ENCODE data around the gene NMD3.

NMD3 gene

GRCh38 chr3:161252143-161252542, 31.0 kb downstream of the NMD3 start:
- Mint-ChIP-seq H3K4me3 (no peak overlapping the region), H3K9me3 (no peaks in the 10 kb centered on the region), H3K4me1 (no peaks in the 10 kb centered on the region), H3K27me3 (ENCODE audit: low read depth, poor library complexity) (no peaks in the 10 kb centered on the region), H3K36me3 (ENCODE audit: low read depth) (peaks cover 69% of the 10 kb centered on the region), H3K27ac (no peak overlapping the region)
- no peak for DNase-seq
- TF ChIP-seq, protein P1, sequence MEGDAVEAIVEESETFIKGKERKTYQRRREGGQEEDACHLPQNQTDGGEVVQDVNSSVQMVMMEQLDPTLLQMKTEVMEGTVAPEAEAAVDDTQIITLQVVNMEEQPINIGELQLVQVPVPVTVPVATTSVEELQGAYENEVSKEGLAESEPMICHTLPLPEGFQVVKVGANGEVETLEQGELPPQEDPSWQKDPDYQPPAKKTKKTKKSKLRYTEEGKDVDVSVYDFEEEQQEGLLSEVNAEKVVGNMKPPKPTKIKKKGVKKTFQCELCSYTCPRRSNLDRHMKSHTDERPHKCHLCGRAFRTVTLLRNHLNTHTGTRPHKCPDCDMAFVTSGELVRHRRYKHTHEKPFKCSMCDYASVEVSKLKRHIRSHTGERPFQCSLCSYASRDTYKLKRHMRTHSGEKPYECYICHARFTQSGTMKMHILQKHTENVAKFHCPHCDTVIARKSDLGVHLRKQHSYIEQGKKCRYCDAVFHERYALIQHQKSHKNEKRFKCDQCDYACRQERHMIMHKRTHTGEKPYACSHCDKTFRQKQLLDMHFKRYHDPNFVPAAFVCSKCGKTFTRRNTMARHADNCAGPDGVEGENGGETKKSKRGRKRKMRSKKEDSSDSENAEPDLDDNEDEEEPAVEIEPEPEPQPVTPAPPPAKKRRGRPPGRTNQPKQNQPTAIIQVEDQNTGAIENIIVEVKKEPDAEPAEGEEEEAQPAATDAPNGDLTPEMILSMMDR (IDR thresholded peaks at IDR 0.05), result no peak

DNA sequence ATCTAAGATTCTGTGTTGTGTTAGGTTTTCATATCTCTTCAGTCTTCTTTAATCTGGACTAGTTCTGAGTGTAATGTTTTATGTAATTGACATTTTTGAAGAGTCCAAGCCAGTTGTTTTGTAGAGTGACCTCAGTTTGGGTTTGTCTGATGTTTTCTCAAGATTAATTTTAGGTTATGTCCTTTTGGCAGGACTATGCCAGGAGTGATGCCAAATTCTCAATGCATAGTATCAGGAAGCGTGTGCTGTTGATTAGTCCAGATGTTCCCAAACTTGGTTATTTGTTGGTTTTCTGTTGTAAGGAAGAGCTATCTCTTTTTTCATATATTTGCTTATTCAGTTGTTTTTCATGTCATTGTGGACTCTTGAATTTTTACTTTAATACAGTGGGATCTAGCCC, 32.6 kb downstream of the NMD3 start:
- Mint-ChIP-seq H3K27ac (no peak overlapping the region), H3K4me3 (no peak overlapping the region), H3K27me3 (ENCODE audit: low read depth, poor library complexity) (no peaks in the 10 kb centered on the region), H3K36me3 (ENCODE audit: low read depth) (peaks cover 81% of the 10 kb centered on the region), H3K9me3 (peaks cover 10% of the 10 kb centered on the region), H3K4me1 (no peaks in the 10 kb centered on the region)
- no peak for DNase-seq
- TF ChIP-seq, protein P1 (IDR thresholded peaks at IDR 0.05), result no peak

DNA sequence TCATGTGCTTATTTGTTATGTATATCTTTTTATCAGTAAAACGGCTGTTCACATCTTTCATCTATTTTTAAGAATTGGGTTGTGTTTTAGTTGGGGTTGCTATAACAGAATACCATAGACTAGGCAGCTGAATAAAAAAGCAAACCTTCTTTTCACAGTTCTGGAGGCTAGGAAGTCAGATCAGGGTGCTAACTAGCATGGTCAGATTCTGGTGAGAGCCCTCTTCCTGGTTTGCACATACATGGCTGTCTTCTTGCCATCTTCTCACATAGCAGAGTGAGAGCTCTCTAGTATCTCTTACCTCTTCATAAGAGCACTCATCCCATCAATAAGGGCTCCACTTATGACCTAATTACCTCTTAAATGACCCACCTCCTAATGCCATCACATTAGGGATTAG, 33.8 kb downstream of the NMD3 start:
- Mint-ChIP-seq H3K36me3 (ENCODE audit: low read depth) (peaks cover 80% of the 10 kb centered on the region), H3K9me3 (peaks cover 15% of the 10 kb centered on the region), H3K27ac (no peak overlapping the region), H3K4me1 (no peaks in the 10 kb centered on the region), H3K4me3 (no peak overlapping the region), H3K27me3 (ENCODE audit: low read depth, poor library complexity) (peaks cover 2% of the 10 kb centered on the region)
- DNase-seq, result no peak
- TF ChIP-seq, protein P1 (IDR thresholded peaks at IDR 0.05), result no peak

GRCh38 chr3:161263057-161263456, 41.9 kb downstream of the NMD3 start:
- Mint-ChIP-seq H3K9me3 (peaks cover 66% of the 10 kb centered on the region), H3K4me1 (no peaks in the 10 kb centered on the region), H3K4me3 (no peak overlapping the region), H3K36me3 (ENCODE audit: low read depth) (peaks cover 78% of the 10 kb centered on the region), H3K27ac (no peak overlapping the region), H3K27me3 (ENCODE audit: low read depth, poor library complexity) (peaks cover 4% of the 10 kb centered on the region)
- DNase-seq, result no peak
- TF ChIP-seq, protein P1 (IDR thresholded peaks at IDR 0.05), result no peak

DNA sequence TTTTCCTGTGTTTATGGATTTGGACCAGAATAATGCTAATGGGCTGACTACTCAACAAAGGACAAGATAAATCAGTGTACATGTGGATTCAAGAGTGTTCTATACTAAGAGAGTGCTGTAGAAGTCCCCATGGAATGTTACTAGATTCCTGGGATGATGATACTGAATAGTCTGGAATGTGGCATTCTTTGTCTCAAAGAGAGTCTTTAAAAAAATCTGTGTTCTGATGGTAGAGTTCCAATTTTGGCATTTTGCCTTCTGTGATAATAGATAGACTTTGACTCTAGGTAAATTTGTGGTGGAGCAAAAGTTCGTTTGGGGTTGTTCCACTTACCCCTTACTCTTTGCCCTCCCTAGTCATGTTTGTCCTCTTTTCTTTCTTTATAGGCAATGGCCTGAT, 43.7 kb downstream of the NMD3 start:
- H3K27ac Mint-ChIP-seq, result no peak overlapping the region
- H3K27me3 Mint-ChIP-seq (ENCODE audit: low read depth, poor library complexity), result peaks cover 2% of the 10 kb centered on the region
- TF ChIP-seq, protein P1 (IDR thresholded peaks at IDR 0.05), result no peak
- H3K4me3 Mint-ChIP-seq, result no peak overlapping the region
- peaks cover 63% of the 10 kb centered on the region for H3K36me3 Mint-ChIP-seq (ENCODE audit: low read depth)
- H3K4me1 Mint-ChIP-seq, result no peaks in the 10 kb centered on the region
- DNase-seq, result no peak
- peaks cover 56% of the 10 kb centered on the region for H3K9me3 Mint-ChIP-seq

GRCh38 chr3:161265916-161266571, 44.9 kb downstream of the NMD3 start:
- no peaks in the 10 kb centered on the region for H3K4me1 Mint-ChIP-seq
- TF ChIP-seq, protein P1 (IDR thresholded peaks at IDR 0.05), result no peak

More at GRCh38 chr3:161265916-161266571, 44.9 kb downstream of the NMD3 start:
- Mint-ChIP-seq H3K9me3 (peaks cover 44% of the 10 kb centered on the region), H3K27ac (peak overlapping the region; percentile 55), H3K36me3 (ENCODE audit: low read depth) (peaks cover 56% of the 10 kb centered on the region), H3K27me3 (ENCODE audit: low read depth, poor library complexity) (peaks cover 3% of the 10 kb centered on the region), H3K4me3 (no peak overlapping the region)
- DNase-seq, result no peak

Measured in nephron progenitor cell (in vitro differentiated cells).